GM10248 (cell line): ENCODE data around the gene MMP14.

Experiments
- CTCF ChIA-PET: fragments of 300-600 bp; sonication (Branson Sonifier 250); formaldehyde crosslinking; extraction: SDS; loops from one replicate; lab custom pipeline; 2021; ENCODE audit warnings: antibody characterized with exemption; lab: Yijun Ruan, JAX
- POLR2A ChIA-PET: fragments of 350-650 bp; sonication (Branson Sonifier 250); formaldehyde crosslinking; extraction: SDS; loops from one replicate; lab custom pipeline; 2020; ENCODE audit warnings: antibody characterized with exemption; lab: Yijun Ruan, JAX
- DNase-seq: peaks from one replicate; pipeline ENCODE4 v3.0.0; 2012; ENCODE audit errors: extremely low spot score
- TF ChIP-seq, protein P1 (sequence below): IDR thresholded peaks from 2 replicates; pipeline ENCODE4 v1.5.1; 2012; ENCODE audit warnings: mild to moderate bottlenecking, low read depth; ENCODE audit errors: extremely low read depth, missing control alignments, control extremely low read depth

The MMP14 gene

DNA sequence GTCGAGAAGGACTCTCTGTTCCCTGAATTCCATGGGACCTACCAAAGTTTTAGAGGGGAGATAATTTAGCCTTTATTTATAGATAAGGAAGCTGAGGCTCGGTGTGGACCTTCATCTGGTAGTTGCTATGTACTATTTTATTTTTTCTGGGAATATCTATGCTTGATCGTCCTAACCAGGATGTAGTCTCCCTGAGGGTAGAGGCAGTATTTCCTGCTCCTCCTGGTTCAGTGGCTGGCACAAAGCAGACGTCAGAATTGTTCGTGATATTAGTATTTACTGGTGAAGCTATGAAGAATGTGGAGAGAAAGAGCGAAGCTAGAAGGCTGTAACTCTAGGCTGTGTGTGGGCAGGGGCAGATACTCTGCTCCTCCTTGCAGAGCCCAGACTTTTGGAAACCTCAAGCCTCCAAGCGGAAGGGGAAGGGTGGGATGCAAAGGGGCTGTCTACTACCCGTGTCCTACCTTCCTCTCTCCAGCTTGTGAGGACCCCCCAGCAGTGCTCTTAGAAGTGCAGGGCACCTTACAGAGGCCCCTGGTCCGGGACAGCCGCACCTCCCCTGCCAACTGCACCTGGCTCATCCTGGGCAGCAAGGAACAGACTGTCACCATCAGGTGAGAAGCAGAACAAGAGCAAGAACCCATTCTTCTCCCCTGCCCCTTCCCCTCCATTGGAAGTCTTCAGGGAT lies 36.6 kb downstream of the MMP14 start:
- no peak for DNase-seq
- ChIA-PET CTCF (interaction anchor here (0.7 to 7.9 kb wide), 41 partner anchors 9 to 554 kb away, joined by 3 to 196 read pairs (median 5); partner anchors contain the start of genes ABHD4, DAD1, MRPL52 and PRMT5), POLR2A (no interaction called here)
- TF ChIP-seq, protein P1, sequence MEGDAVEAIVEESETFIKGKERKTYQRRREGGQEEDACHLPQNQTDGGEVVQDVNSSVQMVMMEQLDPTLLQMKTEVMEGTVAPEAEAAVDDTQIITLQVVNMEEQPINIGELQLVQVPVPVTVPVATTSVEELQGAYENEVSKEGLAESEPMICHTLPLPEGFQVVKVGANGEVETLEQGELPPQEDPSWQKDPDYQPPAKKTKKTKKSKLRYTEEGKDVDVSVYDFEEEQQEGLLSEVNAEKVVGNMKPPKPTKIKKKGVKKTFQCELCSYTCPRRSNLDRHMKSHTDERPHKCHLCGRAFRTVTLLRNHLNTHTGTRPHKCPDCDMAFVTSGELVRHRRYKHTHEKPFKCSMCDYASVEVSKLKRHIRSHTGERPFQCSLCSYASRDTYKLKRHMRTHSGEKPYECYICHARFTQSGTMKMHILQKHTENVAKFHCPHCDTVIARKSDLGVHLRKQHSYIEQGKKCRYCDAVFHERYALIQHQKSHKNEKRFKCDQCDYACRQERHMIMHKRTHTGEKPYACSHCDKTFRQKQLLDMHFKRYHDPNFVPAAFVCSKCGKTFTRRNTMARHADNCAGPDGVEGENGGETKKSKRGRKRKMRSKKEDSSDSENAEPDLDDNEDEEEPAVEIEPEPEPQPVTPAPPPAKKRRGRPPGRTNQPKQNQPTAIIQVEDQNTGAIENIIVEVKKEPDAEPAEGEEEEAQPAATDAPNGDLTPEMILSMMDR, result no peak

DNA sequence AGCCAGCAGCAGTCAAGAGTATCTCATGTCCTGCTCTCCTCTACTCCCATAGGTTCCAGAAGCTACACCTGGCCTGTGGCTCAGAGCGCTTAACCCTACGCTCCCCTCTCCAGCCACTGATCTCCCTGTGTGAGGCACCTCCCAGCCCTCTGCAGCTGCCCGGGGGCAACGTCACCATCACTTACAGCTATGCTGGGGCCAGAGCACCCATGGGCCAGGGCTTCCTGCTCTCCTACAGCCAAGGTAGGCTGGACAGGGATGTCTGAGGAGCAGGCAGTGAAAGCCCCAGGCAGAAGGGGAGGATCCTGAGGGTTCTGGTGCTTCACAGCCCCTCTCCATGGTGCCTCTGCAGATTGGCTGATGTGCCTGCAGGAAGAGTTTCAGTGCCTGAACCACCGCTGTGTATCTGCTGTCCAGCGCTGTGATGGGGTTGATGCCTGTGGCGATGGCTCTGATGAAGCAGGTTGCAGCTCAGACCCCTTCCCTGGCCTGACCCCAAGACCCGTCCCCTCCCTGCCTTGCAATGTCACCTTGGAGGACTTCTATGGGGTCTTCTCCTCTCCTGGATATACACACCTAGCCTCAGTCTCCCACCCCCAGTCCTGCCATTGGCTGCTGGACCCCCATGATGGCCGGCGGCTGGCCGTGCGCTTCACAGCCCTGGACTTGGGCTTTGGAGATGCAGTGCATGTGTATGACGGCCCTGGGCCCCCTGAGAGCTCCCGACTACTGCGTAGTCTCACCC lies 38.8 kb downstream of the MMP14 start:
- TF ChIP-seq, protein P1, result no peak
- ChIA-PET CTCF (interaction anchor here (2.1 to 7.9 kb wide), 2 partner anchors 10 to 25 kb away, joined by 10 to 196 read pairs; partner anchors contain the start of gene REM2), POLR2A (no interaction called here)
- DNase-seq, result no peak

DNA sequence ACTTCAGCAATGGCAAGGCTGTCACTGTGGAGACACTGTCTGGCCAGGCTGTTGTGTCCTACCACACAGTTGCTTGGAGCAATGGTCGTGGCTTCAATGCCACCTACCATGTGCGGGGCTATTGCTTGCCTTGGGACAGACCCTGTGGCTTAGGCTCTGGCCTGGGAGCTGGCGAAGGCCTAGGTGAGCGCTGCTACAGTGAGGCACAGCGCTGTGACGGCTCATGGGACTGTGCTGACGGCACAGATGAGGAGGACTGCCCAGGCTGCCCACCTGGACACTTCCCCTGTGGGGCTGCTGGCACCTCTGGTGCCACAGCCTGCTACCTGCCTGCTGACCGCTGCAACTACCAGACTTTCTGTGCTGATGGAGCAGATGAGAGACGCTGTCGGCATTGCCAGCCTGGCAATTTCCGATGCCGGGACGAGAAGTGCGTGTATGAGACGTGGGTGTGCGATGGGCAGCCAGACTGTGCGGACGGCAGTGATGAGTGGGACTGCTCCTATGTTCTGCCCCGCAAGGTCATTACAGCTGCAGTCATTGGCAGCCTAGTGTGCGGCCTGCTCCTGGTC lies 39.4 kb downstream of the MMP14 start:
- ChIA-PET CTCF (interaction anchor here (1.4 to 7.9 kb wide), 3 partner anchors 9 to 26 kb away, joined by 4 to 196 read pairs (median 10); partner anchors contain the start of gene REM2), POLR2A (no interaction called here)
- TF ChIP-seq, protein P1, result no peak
- DNase-seq, result no peak

DNA sequence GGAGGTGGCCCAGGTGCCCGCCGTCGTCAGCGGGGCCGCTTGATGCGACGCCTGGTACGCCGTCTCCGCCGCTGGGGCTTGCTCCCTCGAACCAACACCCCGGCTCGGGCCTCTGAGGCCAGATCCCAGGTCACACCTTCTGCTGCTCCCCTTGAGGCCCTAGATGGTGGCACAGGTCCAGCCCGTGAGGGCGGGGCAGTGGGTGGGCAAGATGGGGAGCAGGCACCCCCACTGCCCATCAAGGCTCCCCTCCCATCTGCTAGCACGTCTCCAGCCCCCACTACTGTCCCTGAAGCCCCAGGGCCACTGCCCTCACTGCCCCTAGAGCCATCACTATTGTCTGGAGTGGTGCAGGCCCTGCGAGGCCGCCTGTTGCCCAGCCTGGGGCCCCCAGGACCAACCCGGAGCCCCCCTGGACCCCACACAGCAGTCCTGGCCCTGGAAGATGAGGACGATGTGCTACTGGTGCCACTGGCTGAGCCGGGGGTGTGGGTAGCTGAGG lies 40.7 kb downstream of the MMP14 start:
- ChIA-PET CTCF (interaction anchor here (1.4 to 7.9 kb wide), 2 partner anchors 8 to 25 kb away, joined by 4 to 196 read pairs; partner anchors contain the start of gene REM2), POLR2A (no interaction called here)
- TF ChIP-seq, protein P1, result no peak
- no peak for DNase-seq

DNA sequence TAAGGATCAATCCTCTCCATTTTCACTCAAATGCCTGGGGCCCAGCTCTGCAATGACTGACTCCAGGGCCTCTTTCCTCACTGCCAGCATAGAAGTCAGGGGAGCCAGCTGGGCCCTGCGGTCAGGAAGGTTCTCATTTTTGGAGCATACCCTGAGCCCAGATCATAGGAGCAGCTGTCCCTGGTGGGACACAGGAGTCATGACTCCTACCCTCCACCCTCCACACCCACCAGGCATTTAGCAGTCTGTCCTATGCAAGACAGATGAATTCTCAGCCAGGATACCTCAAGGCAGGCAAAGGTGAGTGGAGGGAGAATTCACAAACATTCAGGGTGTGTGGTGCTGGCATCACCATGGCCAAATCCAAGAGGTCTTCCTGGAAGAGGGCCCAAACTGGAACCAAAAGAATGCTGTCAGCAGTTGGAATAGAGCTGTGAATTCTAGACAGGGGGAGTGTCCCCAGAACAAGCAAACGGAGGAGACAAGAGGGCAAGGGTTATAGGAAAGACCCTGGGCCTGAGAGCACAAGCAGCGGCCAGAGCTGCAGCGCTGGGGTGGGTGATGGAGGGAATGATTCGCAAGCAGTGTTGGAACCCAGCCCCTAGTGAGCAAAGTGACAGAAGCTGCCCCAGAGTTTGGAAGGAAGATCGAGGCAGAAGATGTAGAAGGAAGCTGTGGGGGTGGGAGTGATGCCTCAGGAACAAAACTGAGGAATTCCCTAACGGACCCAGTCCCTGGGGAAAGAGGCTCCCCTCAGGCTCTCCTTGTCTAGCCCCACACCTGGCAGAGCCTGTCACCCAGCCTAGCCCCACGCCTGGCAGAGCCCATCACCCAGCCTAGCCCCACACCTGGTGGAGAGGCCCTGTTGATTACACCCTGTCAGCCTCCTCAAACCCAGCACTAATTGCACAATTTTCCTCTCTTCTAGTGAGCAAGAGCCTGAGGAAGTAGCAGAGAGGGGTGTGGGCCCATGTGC lies 42.2 kb downstream of the MMP14 start:
- TF ChIP-seq, protein P1, result no peak
- DNase-seq, result no peak
- CTCF ChIA-PET, result interaction anchor here (0.9 to 12.3 kb wide), 7 partner anchors 5 to 308 kb away, joined by 3 to 196 read pairs (median 4); partner anchors contain the start of genes CDH24 and LRP10
- POLR2A ChIA-PET, result no interaction called here
